Activated CD4-positive, alpha-beta T cell treated with anti-CD3 and anti-CD28 coated beads, Interleukin-10, Interleukin-2, amounts not matched to agents 100 ng/mL and 50 ng/mL, durations not matched to agents 16 hours and 8 hours (primary cell): ENCODE results near the gene TARS2.

Source experiments
- DNase-seq: peaks from one replicate; pipeline ENCODE4 v3.0.0-alpha.2; 2020

The TARS2 gene

DNA sequence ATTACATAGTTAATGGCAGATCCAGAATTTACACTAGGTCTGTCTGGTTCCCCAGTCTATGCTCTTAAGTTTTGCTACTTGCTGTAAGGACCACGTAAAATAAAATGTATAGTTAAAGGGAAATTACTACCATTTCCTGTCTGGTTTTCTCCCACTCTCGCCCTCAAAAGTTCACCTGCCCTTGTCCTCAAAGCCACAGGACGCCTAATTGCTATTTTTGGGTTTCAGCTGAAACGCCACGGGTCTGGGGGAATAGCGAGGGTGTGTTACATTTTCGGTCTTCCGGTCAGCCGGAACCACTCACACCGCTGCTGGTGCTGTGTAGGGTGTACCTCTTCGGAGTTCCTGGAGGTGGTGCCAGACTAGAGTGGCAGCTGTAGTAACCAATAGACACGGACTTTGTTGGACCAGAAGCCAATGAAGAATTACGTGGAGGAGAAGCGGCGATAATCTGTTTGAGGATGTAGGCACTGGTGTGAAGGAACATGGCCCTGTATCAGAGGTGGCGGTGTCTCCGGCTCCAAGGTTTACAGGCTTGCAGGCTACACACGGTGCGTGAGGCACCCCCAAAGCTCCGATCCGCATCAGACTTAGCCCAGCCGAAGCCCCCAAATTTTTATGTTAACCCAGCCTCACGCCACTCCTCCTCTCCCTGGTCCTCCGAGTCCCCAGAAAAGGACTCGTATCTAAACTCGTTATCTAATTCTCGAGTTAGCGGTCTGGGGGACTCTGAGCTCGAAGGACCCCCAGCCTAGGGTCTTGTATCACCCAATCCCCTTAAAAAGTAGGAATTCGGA lies at the start of gene TARS2:
Gene TARS2 (plus strand): TSS at position 454 of the 797 bp plus-strand sequence. CDS start 32 bp downstream, at position 486.
- DNase-seq, result peak; percentile 99

DNA sequence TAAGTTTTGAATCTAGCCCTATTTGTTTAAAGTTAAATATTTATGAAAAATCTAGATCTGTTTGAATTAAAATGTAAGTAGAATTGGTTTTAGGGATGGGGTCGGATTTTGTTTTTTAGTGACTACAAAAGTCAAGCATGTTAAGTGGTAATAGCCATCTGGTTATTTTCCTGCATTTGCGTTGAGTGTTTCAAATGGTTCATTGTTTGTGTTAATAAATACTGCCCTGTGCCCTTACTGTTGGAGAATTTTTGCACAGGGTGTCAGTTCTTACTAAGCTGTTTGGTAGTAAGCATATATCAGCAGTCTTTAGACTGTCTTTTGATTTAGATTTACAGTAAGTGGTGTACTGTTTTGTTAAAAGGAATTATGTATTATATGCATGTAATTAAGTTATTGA lies 46.1 kb upstream of the TARS2 start:
- DNase-seq, result no peak

- DNase-seq, result peak; percentile 53
These were observed 43.0 kb upstream of the TARS2 start for GRCh38 chr1:150444232-150444631.

DNA sequence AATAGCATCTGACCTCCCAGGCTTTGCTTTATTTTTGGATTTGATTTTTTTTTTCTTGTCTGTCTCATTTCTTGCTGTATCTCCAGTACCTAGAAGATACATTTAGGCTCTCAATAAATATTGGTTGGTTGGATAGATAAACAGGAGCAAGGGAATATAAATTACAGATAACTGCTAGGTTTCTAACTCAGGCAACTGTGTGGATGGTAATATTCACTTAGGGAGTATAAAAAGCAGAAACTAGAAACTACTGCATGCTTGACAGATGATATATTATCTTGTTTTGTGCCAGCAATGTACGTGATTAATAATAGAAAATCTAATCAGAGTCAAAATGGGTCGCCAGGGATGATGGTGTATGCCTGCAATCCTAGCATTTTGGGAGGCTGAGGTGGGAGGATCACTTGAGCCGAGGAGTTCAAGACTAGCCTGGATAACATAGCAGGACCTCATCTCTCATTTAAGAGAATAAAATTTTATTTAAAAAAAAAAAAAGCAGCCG lies 31.0 kb upstream of the TARS2 start:
- no peak for DNase-seq

- DNase-seq, result peak; percentile 69
These were observed 22.8 kb upstream of the TARS2 start for GRCh38 chr1:150464422-150464826.

- DNase-seq, result no peak
These were observed 20.3 kb upstream of the TARS2 start for GRCh38 chr1:150466964-150467363.

- no peak for DNase-seq
These were observed 17.9 kb upstream of the TARS2 start for GRCh38 chr1:150469291-150469690.

DNA sequence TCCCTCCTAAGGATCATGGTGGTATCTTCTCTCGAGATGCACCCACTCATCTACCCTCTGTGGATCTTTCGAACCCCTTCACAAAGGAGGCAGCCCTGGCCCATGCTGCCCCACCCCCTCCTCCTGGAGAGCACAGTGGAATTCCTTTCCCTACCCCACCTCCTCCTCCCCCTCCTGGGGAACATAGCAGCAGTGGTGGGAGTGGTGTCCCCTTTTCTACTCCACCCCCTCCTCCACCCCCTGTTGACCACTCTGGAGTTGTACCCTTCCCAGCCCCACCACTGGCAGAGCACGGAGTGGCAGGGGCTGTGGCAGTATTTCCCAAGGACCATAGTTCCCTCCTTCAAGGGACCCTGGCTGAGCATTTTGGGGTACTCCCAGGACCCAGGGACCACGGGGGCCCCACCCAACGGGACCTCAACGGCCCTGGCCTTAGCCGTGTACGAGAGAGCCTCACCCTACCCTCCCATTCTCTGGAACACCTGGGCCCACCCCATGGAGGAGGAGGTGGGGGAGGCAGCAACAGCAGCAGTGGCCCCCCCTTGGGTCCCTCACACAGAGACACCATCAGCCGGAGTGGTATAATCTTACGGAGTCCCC lies 14.5 kb upstream of the TARS2 start:
- no peak for DNase-seq

GRCh38 chr1:150473659-150474058 lies 13.6 kb upstream of the TARS2 start:
- no peak for DNase-seq

DNA sequence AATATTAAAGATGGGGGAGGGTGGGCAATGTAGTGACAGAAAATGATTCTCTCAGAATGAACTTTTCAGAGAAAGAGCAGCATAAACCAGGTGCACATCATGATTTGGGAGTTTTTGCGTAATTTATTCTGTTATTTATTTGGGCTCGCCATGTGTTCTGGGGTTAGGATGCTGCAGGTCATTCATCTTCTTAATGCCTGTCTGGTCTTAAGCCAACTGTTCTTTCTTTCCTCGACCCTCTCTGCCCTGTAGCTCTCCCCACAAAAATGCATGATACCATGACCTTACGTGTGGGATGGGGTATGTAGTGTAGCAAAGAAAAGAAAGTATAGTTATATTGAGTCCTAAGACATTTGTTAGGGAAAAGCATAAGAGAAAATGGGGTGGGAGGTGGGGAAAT lies 12.3 kb upstream of the TARS2 start:
- DNase-seq, result no peak

DNA sequence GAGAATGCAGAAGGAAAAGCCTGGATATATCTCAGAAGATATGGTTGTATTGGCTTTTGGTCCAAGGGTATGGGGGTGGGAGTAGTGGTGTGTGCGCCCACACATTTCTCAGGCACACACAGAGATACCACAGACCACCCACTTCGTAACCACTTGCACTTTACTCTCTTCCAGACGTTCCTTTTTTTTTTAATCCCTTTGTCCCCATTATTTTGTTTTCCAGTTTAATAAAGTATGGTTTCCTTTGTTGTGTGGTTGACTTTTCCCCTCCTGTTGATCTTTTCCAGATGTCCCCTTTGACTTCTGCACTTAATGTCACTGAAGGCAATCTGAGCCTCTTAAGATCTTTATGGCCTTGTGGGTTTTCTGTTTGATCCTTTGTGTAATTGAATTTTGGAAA lies 10.5 kb upstream of the TARS2 start:
- no peak for DNase-seq

GRCh38 chr1:150477320-150477719 lies 9.9 kb upstream of the TARS2 start:
- no peak for DNase-seq

DNA sequence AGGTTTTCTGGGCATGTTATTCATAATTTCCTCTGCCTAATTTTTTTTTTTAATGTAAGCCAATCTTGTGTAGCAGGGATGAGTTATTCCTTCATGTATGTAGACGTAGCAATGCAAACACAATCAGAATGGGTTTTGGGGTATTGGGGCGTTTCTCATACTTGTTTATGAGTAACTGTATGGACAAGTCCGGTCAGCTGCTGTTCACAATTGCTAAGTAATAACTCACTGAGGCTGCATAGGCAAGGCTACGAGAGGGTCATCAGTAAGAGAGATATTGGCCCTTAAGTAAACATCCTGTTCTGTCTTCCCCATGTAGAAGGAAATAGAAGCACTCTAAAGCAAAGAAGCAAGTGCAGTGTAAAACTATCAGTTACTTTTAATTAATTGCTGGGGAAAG lies 9.5 kb upstream of the TARS2 start:
- DNase-seq, result no peak

GRCh38 chr1:150479370-150479769 lies 7.8 kb upstream of the TARS2 start:
- no peak for DNase-seq

- no peak for DNase-seq
These were observed 7.3 kb upstream of the TARS2 start for GRCh38 chr1:150479927-150480352.

- no peak for DNase-seq
These were observed 2.8 kb upstream of the TARS2 start for GRCh38 chr1:150484431-150484830.

- peak; percentile 13 for DNase-seq
These were observed 2.4 kb upstream of the TARS2 start for GRCh38 chr1:150484861-150485260.

- peak; percentile 10 for DNase-seq
These were observed 520 bp downstream of the TARS2 start for GRCh38 chr1:150487763-150488115.

DNA sequence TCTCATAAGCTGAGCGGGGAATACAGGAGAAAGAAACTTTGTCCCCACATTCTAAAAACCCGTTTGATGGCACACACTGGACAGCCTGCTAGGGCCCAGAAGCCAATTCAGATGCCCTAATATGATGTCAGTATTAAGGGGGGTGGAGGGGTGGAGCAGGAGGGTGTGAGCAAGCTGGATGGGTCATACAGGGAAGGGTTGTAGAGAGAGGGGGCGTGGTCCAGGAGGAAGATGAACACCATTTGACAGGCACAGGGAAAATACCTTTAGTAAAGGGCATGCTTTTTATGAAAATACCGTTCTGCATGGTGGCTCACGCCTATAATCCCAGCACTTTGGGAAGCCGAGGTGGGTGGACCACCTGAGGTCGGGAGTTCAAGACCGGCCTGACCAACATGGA lies 6.0 kb downstream of the TARS2 start:
- no peak for DNase-seq

DNA sequence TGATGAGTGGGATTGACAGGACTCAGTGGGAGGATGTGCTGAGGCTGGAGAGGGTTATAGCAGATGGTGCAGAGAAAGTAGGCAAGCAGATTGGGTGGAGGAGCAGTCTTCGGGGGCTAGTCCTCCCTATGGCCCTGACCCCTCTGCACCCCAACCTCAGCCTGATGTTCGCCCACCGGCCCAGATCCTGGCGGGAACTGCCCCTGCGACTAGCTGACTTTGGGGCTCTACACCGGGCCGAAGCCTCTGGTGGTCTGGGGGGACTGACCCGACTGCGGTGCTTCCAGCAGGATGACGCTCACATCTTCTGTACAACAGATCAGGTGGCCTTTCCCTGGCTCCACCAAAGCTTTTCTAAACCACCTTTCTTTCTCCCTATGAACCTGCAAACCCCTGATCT lies 11.1 kb downstream of the TARS2 start:
- no peak for DNase-seq

DNA sequence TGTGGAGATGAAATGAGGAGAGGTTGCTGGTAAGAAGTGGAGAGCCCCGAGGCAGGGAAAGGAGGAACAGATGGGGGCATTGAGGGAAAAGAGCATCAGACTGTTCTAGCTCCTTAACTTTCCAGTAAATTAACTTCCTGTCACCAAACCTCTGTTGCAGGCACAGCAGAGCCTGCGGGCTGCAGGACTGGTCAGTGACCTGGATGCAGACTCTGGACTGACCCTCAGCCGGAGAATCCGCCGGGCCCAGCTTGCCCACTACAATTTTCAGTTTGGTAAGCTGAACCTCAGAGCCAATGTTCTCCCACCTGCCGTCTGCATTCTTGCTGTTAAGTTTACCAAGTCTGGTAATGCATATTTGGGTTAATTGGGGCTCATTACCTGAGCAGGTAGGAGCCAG lies 18.2 kb downstream of the TARS2 start:
- no peak for DNase-seq

- DNase-seq, result peak; percentile 14
These were observed 21.0 kb downstream of the TARS2 start, which contains the start of gene ECM1 for GRCh38 chr1:150507912-150508864. Gene ECM1 (plus strand): TSS chr1:150508109. CDS start chr1:150508210, 101 bp downstream.

DNA sequence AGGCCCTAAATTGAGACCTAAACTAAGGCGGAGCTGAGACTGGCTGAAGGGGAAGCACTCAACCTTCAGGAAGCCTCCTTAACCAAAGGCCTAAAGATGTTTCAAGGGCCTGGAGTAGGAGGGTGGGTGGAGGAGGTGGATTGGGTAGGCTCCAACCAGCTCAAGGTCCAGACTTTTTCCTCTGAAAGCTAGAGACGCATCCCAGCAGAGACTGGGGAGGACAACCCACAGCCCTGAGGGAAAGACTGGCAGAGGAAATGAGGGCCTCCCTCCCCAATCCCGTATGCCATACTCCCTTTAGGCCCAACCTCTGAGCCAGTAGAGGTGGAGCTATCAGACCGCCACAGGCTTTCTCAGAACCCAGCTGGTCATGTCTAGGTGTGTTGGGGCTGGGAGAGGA lies 21.8 kb downstream of the TARS2 start:
- no peak for DNase-seq
